Measurements from ENCODE around the gene CPA1.

GRCh38 chr7:130436253-130436652 is 56.0 kb downstream of the CPA1 start:
- no peak for TF ChIP-seq POLR2A (IDR thresholded peaks at IDR 0.05; ENCODE audit: low read length)
- no peak for TF ChIP-seq GATA1 (IDR thresholded peaks at IDR 0.05; ENCODE audit: low read depth, low read length)
